Activated CD8-positive, alpha-beta memory T cell treated with anti-CD3 and anti-CD28 coated beads, Interleukin-2, amount 50 U/mL, for 4 hours (primary cell): Measurements from ENCODE around the gene PHACTR2.

Experiments used
- DNase-seq: peaks from one replicate; pipeline ENCODE4 v3.0.0-alpha.2; 2020

The PHACTR2 gene

DNA sequence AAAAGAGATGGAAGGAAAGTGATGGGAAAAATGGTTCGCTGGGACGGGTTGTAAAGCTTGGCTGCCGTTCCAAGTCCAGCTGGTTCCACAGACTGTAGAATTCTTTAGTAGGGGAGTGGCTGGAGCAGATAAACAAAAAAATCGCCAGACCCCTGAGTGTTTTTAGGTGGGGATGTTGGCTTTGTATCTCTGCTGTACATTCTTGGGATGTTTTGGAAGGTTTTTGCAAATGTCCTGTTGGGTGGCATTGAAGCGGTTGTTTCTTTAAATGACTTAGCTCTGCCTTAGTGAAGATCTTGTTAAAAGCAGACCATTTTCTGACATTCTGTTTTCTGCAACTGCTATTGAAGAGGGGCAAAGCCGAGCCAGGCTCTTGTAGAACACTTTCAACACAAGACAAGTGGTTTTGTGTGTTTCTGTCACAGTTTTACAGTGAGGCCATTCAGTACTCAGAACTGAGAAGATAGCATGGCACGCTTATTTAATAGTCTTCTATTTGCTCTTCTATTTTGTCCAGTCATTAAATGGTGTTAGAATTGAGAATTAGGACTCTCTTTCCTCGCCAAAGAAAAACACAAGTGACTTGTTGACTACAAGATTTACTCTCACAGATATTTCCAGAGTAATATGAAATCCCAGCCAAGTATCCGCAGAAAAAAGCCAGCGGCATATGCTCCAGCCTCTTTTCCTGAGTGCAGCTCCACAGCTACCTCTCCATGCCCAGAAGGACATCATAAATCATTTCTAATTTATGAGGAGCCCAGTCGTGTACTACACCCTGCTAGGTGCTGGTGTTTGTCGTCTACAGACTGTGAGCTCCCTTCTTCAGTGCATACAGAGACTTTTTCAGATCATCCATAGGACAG is 65.8 kb downstream of the PHACTR2 start:
- no peak for DNase-seq

- no peak for DNase-seq
These were observed 66.9 kb downstream of the PHACTR2 start for GRCh38 chr6:143744551-143745165.

DNA sequence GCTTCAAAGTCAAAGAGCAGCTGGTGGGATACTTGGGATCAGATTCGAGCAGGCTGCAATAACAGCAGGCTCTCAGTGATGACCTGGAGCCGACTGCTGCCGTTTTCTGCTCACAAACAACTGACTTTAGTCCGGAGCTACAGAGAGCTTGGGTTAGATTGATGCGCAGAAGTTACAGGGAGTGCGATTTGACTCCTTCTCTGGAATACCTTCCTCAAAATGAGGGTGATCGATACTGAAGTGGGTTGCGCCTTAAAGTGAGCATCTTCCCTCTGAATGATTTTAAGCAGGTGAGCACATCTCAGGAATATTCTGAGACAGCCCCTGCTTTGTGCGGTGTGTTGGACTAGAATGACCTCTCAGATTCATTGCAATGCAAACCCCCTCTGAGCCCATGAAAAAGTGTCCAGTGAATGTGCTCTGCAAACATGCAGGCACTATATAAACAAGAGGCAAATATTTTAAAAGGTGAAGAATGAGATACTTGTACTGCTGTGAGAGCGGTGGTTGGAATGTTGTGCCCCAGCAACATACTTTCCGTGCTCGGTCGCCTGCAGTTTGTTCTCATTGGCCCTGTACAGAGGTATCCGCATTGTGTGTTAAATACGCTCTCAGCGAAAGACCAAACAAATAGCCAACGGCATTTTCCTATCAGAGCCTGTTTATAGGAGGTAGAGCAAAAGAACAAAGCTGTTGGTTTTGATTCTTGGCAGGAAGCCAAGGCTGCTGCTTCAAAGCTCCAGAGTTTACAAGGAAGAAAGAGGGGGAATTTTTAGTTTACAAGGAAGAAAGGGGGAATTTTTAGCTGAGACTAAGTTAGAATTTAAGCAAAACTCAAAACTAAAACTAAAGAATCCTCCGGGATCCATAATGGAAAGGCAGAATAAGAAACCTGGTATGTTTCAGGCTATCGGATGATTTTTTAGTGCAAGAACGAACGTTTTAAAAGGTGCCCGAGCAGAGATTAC is 67.7 kb downstream of the PHACTR2 start:
- no peak for DNase-seq

DNA sequence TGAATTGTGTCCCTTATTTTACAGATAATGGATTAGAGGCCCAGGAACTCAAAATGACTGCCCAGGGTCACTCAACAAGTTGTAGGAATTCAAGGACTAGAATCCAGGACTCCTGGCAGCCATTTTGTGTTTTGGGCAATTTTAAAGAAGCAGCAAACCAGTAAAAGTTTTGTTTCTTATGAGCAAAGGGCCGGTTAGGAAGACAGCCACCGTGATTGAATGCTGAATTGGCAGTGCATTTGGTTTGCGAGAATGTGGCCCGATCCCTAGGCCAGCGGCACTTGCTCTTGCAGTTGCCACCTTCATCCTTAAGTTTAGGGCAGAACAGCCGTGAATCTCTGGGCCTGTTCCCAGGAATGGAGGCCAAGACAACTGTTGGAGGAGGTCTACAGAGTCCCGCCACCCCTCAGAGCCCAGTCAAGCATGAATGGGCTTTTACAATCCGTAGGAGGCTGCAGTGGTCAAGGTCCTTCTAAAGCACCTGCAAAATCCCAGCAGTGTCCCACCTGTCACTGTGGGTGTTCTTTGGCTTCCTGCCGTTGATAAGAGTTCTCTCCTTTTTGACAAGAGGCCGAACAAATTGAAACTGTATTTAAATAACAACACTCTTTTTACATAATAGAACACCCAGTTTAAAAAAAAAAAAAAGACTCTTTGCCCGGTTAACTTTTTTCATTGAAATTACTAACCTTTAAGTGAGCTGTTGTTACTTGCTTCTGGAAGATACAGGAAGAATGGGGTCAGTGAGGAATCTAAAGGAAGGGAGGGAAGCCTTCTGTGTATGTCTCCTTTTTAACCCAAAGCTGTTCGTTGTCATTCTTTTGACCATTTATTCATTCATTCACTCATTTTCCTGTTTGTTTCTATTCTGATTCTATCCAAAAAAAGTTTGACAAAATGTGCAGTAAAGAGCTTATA is 68.7 kb downstream of the PHACTR2 start:
- no peak for DNase-seq

DNA sequence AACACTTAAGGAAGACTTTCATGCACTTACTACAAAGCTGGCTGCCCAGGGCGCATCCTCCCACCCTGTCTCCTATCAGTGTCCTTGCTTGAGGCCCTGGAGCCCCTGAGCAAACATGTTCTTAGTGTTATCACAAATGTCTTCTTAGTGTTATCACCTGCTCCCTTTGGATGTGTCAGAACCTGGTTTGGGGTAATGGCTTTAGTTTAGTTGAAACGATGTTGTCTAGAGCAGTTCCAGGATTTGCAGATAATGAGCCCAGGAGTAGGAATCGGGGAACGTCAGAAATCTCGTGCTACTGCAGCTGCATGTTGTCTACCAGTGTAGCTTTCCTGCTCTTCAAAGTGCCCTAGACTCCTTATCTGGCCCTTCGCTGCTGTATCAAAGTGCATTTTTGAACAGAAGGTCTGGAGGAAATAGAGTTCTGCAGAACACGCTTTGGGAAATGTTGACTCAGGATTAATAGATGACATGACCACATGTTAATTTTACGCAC is 69.6 kb downstream of the PHACTR2 start:
- no peak for DNase-seq

- DNase-seq, result no peak
These were observed 72.1 kb downstream of the PHACTR2 start for GRCh38 chr6:143749891-143750290.

- no peak for DNase-seq
These were observed 73.1 kb downstream of the PHACTR2 start for GRCh38 chr6:143750877-143751276.

DNA sequence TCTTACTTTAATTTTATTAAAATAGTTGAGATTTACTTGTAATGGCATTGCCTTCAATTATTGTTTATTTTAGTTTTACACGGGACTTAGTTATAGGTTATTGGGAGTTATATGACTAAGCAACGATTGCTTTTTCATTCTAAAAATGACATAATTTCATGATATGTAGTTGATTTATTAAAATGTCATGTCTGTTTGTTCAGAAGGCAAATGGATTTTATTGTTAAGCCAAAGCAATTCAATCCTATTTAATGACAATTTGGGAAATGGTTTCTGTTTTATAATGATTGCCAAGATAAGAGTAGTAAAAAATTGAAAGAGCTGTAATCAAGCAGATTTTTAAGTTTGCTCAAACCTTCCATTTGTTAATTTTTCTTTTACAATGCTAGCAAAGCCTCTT is 74.7 kb downstream of the PHACTR2 start:
- no peak for DNase-seq

GRCh38 chr6:143753678-143754077 is 75.9 kb downstream of the PHACTR2 start:
- no peak for DNase-seq

DNA sequence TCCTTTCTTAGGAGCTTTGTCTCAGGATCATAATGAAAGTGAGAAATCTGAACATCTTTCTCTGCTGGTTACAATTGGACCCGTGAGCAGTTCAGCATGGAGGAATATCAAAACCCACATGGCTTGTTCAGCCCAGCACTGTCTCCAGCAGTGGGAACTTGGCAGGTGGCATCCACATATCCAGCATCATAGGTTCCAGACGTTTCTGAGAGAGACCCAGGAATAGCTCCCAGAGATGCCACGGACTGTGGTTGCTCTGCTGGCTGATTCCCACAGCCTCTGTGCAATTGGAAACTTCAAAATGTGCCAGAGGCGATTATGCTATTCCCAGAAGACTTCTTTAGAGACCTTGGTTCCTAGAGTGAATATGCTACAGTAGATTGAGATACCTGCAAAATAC is 76.4 kb downstream of the PHACTR2 start:
- no peak for DNase-seq

- no peak for DNase-seq
These were observed 77.6 kb downstream of the PHACTR2 start for GRCh38 chr6:143755301-143755744.

- DNase-seq, result no peak
These were observed 79.6 kb downstream of the PHACTR2 start for GRCh38 chr6:143757346-143757832.

GRCh38 chr6:143758551-143758950 is 80.8 kb downstream of the PHACTR2 start:
- no peak for DNase-seq

DNA sequence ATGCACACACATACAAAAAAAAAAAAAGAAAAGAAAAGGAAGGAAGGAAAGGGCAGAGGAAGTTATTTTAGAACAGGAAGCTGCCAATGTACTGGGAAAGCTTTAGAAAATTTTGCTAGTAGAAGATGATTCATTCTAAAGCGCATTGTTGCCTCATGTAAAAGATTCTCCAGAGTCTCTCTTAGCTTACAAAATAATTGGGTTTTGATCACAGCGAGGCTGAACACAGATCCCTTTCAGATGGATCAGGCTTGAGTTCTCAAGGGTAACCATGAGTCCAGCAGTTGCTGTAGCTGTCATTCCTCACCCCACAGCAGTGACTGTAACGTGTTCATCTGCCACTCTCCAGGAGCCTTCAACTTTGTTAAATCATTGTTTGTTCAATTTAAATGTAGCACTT is 81.9 kb downstream of the PHACTR2 start:
- DNase-seq, result no peak

- no peak for DNase-seq
These were observed 83.3 kb downstream of the PHACTR2 start for GRCh38 chr6:143761074-143761473.

DNA sequence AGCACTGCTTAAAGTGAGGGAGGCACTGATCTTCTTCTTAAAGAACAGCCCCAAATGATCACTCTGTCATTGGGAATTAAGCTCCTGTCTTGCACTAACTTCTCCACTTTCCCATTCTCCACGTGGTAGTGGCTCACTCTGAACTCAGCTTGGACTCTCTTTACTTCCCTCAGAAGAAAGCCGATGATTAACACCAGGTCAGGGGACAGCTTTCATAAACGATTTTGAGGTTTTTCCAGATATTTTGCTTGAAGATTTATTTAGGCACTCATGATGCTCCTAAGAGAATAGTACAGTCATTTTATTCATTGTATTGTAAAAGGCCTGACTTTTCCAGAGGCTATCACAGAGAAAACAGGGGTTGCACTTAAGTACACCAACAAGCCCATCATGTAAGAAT is 84.4 kb downstream of the PHACTR2 start:
- no peak for DNase-seq

DNA sequence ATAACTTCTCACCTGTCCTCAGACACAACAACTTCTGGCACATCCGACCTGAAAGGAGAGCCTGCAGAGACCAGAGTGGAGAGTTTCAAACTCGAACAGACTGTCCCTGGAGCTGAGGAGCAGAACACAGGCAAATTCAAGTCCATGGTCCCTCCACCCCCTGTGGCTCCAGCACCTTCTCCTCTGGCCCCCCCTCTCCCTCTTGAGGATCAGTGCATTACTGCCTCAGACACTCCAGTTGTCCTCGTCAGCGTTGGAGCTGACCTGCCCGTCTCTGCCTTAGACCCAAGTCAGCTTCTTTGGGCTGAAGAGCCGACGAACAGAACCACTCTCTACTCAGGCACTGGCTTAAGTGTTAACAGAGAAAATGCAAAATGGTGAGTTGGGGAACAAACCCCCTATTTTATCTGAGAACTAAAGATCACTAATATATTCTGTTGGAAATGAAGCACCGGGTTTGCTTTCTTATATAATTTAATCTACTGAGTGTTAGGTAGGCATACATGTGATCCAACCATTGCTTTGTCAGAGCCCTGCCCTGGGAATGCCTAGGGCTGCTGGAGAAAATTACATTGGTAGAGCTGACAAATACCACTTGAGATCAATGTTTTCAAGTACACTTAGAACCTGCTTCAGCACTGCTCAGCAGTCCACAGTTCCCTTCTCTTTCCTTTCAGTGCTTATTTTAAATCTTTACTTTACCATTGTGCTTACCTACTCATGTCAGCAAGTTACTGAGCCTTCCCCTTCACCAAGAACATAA is 87.8 kb downstream of the PHACTR2 start:
- DNase-seq, result no peak

- no peak for DNase-seq
These were observed 88.4 kb downstream of the PHACTR2 start for GRCh38 chr6:143766185-143766553.

- no peak for DNase-seq
These were observed 89.7 kb downstream of the PHACTR2 start for GRCh38 chr6:143767433-143767832.

DNA sequence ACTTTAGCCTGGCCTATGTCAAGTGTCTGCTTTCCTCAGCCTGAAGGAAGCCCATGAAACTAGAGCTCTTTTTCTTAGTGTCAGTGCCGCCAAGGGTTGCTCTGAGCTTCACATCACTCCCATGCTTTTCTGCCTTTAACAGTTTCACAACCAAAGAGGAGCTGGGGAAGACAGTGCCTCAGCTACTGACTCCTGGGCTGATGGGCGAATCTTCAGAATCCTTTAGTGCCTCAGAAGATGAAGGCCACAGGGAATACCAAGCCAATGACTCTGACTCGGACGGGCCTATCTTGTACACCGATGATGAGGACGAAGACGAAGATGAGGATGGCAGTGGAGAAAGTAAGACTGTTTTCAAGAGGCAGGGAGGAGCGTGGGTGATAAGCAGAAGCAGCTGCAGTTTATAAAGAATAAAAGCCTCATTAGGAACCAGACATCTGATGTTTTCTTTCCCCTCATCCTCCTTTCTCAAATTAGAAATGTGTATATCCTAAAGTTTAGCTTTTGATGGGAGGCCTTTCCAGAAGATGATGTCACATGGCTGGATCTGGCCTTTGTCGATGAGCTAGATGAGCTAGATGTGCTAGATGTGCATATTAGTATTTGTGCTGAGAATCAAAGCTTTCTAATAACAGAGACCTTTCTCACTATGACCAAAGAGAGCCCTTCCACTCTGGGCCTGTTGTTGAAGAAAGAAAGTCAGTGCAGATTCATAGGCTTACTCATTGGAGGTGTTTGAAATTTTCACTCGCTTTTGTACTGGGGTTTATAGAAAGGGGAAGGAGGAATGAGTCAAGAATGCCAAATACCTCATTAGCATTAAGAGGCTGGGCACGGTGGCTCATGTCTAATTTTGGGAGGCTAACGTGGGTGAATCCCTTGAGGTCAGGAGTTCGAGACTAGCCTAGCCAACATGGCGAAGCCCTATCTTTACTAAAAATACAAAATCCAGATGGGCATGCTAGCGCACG is 94.6 kb downstream of the PHACTR2 start:
- DNase-seq, result no peak
